GM12801 (cell line): ENCODE data around the gene SERGEF.

Experiments
- TF ChIP-seq, protein P1 (sequence below): IDR thresholded peaks from one replicate; pipeline ENCODE4 v1.5.1; 2011; ENCODE audit warnings: control low read depth; ENCODE audit not compliant: insufficient read length; ENCODE audit errors: extremely low read depth

Gene SERGEF

DNA sequence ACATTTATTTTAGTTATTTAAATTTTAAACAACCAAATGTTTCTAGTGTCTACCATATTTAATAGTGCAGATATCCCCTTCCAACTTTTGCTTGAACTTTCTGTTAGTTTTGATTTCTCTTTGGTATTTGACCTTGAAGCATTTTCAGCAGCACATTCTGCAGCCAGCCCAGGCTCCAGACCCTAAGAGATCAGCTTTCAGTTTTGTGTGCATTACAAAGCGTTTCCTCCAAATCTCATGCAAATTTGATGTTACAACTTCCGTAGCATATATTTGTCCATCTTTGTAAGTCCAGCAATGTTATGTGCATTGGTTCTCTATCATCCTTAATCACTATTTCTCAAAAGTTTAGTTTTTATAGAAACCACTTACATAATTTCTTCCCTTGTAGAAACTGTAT, 14.6 kb upstream of the SERGEF start:
- TF ChIP-seq, protein P1, sequence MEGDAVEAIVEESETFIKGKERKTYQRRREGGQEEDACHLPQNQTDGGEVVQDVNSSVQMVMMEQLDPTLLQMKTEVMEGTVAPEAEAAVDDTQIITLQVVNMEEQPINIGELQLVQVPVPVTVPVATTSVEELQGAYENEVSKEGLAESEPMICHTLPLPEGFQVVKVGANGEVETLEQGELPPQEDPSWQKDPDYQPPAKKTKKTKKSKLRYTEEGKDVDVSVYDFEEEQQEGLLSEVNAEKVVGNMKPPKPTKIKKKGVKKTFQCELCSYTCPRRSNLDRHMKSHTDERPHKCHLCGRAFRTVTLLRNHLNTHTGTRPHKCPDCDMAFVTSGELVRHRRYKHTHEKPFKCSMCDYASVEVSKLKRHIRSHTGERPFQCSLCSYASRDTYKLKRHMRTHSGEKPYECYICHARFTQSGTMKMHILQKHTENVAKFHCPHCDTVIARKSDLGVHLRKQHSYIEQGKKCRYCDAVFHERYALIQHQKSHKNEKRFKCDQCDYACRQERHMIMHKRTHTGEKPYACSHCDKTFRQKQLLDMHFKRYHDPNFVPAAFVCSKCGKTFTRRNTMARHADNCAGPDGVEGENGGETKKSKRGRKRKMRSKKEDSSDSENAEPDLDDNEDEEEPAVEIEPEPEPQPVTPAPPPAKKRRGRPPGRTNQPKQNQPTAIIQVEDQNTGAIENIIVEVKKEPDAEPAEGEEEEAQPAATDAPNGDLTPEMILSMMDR, result no peak

DNA sequence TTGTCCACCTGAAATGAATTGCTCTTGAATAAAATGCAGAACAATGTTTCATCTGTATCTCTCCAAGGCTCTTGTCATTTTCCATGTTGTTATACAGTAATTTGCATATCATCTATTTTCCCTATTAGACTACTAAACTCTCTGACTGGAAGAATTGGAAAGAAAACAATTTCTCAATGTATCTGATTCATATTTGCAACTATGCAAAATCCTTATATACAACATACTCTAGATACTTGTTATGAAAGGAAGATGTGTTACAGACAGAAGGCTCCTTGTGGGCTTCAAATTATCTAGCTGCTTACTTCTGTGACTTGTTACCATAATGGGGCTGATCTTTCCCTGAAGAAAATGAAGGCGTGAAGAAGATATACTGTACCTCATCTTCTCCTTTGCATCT, 9.6 kb upstream of the SERGEF start:
- TF ChIP-seq, protein P1, result no peak

DNA sequence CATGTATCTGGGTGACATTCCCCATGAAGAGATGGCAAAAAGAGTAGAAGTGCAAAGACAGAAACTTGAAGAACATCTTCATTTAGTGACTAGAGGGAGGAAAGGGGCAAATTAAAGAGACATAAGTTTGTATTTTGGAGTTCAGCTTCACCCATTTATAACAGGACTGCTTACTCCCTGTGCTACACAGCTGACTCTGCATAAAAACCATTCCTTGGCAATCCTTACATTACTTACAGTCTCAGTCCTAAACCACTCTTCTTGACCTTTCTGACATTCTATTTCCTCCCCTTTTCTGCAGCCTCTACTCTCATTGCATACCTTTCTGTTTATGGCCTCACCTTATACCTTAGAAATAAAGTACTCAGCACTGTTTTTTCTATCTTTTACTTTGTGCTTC, 6.8 kb upstream of the SERGEF start:
- TF ChIP-seq, protein P1, result no peak

DNA sequence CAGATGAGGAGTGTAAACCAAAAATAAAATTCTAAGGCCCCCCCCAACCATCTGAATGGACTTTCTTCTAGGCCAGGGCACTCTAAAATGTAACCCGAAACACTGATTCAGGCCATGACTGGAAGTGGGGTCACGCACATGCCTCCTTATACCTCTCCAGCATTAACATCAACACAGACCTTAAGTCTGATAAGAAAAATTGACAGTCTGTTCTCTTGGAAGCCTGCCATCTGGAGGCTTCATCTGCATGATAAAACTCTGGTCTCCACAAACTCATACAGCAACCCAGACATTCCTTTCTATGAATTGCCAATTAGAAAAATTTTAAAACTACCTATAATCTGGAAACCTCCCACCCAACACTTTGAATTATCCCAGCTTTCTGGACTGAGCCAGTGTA, 3.9 kb upstream of the SERGEF start:
- TF ChIP-seq, protein P1, result no peak

DNA sequence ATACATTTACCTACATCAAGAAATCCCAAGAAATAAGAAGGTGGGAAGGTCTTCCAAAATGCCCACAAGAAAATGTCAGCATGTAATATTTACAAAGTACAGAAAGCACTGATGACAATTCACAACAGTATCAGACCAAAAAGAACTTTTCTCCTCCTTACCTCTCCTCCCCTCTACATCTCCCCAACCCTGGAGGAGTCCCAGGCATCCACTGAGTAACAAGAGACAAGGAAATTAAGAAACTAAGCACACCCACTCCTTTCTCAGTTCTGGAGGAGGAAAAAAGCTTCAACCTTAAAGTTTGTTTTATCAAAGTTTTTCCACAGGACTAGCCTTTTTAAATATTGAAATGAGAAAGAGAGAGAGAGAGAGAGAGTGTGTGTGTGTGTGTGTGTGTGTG, 2.0 kb upstream of the SERGEF start:
- TF ChIP-seq, protein P1, result no peak

DNA sequence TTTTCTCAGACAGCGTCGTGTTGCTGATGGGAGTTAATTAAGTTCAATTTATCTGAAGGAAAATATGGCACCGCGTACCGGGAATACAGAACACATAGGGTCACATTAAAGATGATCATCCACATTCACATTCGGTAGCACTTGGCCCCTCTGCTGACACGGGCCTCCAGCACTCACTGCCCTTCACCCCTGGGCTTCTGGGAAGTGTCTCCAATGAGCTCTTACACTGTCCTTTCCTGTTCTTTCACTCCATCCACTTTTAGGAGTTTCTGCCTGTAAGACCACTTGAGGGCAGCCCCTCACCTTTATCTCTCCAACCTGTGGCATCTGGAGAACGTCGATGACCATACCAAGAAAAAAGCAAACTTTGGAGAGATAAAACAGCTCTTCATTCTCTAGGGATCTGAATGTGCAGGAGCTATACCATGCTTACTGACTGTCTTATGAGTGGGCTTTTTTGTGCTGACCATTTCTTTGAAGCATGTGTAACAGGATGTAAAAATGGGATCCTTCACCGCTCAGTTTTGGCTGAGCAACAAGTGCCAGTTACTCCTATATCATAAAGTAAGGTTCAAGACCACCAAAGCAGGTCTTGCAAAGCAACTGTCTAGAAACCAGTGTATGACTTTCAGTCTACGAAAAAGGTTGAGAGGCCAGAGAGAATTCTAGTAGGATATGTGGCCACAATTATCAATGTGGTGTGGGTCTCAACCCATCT, 1.1 kb upstream of the SERGEF start:
- TF ChIP-seq, protein P1, result no peak

DNA sequence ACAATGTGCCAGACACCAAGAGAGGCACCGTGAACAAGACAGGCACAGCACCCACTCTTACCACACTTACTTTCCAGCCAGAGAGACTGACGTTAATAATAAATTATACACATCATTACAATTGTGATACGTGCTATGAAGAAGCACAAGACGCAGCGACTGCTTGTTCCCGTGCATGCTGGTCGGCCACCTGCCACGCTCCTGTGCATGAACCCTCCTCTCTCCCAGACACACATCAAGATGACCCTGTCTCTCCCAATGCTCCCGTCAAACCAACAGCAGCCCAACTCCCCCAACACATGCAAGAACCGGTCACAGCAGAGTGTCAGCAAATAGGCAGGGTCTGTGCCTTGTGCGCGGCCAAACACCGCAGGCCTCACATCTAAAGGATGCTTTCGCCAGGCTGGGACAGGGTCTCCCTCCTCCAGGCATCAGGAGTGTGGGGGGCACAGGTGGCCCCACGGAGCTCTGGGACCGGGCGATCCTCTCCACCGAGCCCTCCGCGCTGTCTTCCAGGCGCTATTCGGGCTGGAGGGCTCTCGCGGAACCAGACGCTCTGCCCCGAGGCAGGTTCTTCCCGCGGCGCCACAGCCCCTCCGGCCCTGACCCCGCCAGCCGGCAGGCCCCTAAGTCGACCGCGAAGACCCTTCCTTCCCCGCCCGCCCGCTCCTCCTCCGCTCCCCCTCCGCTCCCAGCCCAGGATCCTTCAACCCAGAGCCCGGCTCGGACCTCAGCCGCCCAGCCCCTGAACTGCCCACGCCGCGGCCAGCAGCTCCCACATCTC, 533 bp downstream of the SERGEF start:
- TF ChIP-seq, protein P1, result no peak
